Erythroblast (primary cell): ENCODE results near the gene PODN.

ENCODE experiments used
- GATA1 ChIP-seq: IDR thresholded peaks from 2 replicates; pipeline ENCODE4 v1.6.1; 2011; ENCODE audit warnings: low read depth, mild to moderate bottlenecking, control low read depth, low read length, moderate library complexity
- POLR2A ChIP-seq: IDR thresholded peaks from 2 replicates; pipeline ENCODE4 v1.6.1; 2011; ENCODE audit warnings: mild to moderate bottlenecking, low read length

DNA sequence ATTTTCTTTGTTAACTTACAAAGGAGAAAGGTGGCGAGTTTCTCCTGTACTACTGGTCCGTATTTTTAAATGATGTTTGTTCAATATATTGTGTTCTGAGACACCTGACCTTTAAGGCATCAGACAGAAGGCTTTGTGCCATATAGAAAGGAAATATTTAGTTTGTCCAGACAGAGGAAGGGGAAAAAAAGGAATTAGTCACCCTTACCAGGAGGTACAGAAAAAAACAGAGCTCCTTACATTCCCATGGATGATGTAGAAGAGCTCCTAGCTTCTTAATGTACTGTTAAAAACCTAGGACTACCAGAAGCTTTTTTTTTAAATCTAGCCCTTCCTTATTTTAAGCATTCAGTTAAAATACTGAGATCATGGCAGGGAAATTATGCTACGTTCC lies 12.4 kb upstream of the PODN start:
- TF ChIP-seq POLR2A (no peak), GATA1 (no peak)
